HEK293T (cell line): ENCODE data around the gene PLA2G10.
A peak's percentile ranks its signal among the peaks of the same experiment; 100 is the strongest.
"Not testable (repeated sequence)": the region's sequence is repeated elsewhere in the genome, so short reads cannot be mapped to it uniquely, and the experiment has no call there.

Source experiments
- CTCF ChIA-PET: fragments of 350-600 bp; formaldehyde crosslinking; extraction: SDS; loops from one replicate; lab custom pipeline; 2021; ENCODE audit warnings: antibody characterized with exemption, inconsistent platforms; lab: Yijun Ruan, JAX
- POLR2A ChIA-PET: fragments of 350-600 bp; formaldehyde crosslinking; extraction: SDS; loops from one replicate; lab custom pipeline; 2020; ENCODE audit warnings: antibody characterized with exemption, inconsistent platforms; lab: Yijun Ruan, JAX
- DNase-seq: peaks from one replicate; pipeline ENCODE4 v3.0.0; 2012; ENCODE audit warnings: mixed read lengths; ENCODE audit errors: extremely low spot score
- ARNT ChIP-seq: fragments of 450-650 bp; IDR thresholded peaks from 2 replicates; pipeline ENCODE4 v1.6.1; 2017; ENCODE audit warnings: mild to moderate bottlenecking
- BHLHE40 ChIP-seq: fragments of 450-650 bp; IDR thresholded peaks from 2 replicates; pipeline ENCODE4 v1.6.1; 2016; ENCODE audit warnings: mild to moderate bottlenecking, moderate library complexity, borderline replicate concordance
- CTBP1 ChIP-seq: fragments of 450-650 bp; IDR thresholded peaks from 2 replicates; pipeline ENCODE4 v1.6.1; 2016; ENCODE audit warnings: borderline replicate concordance
- ELF4 ChIP-seq: fragments of 450-650 bp; IDR thresholded peaks from 2 replicates; pipeline ENCODE4 v1.6.1; 2017; ENCODE audit warnings: antibody characterized with exemption
- FOXA1 ChIP-seq: fragments of 450-650 bp; IDR thresholded peaks from 2 replicates; pipeline ENCODE4 v1.6.1; 2016; ENCODE audit warnings: mild to moderate bottlenecking
- FOXK2 ChIP-seq: fragments of 450-650 bp; IDR thresholded peaks from 2 replicates; pipeline ENCODE4 v1.6.1; 2016; ENCODE audit warnings: mild to moderate bottlenecking
- FOXM1 ChIP-seq: fragments of 450-650 bp; IDR thresholded peaks from 2 replicates; pipeline ENCODE4 v1.6.1; 2017; ENCODE audit warnings: mild to moderate bottlenecking, borderline replicate concordance
- HDGF ChIP-seq: fragments of 450-650 bp; IDR thresholded peaks from 2 replicates; pipeline ENCODE4 v1.6.1; 2017; ENCODE audit warnings: antibody characterized with exemption, borderline replicate concordance
- L3MBTL2 ChIP-seq: fragments of 450-650 bp; conservative IDR thresholded peaks from 2 replicates; pipeline ENCODE4 v1.6.1; 2016; ENCODE audit warnings: mild to moderate bottlenecking
- LEF1 ChIP-seq: fragments of 450-650 bp; IDR thresholded peaks from 2 replicates; pipeline ENCODE4 v1.6.1; 2017; ENCODE audit warnings: mild to moderate bottlenecking, borderline replicate concordance
- NFRKB ChIP-seq: fragments of 450-650 bp; IDR thresholded peaks from 2 replicates; pipeline ENCODE4 v1.6.1; 2016; ENCODE audit warnings: mild to moderate bottlenecking, moderate library complexity
- PKNOX1 ChIP-seq: fragments of 450-650 bp; IDR thresholded peaks from 2 replicates; pipeline ENCODE4 v1.6.1; 2016
- SP1 ChIP-seq: fragments of 450-650 bp; IDR thresholded peaks from 2 replicates; pipeline ENCODE4 v1.6.1; 2017
- SUZ12 ChIP-seq: fragments of 450-650 bp; IDR thresholded peaks from 2 replicates; pipeline ENCODE4 v1.6.1; 2016; ENCODE audit warnings: mild to moderate bottlenecking
- TARDBP ChIP-seq: fragments of 450-650 bp; IDR thresholded peaks from 2 replicates; pipeline ENCODE4 v1.6.1; 2016
- ZNF384 ChIP-seq: fragments of 450-650 bp; IDR thresholded peaks from 2 replicates; pipeline ENCODE4 v1.6.1; 2016

PLA2G10 gene

GRCh38 chr16:14681115-14681514, 13.0 kb downstream of the PLA2G10 start:
- no peak for DNase-seq
- TF ChIP-seq LEF1 (no peak), ELF4 (no peak), BHLHE40 (no peak), SUZ12 (no peak), FOXA1 (no peak), CTBP1 (no peak), FOXM1 (no peak)
- POLR2A ChIA-PET = no interaction called here
- CTCF ChIA-PET = no interaction called here

- POLR2A ChIA-PET, CTCF ChIA-PET, DNase-seq: not testable (repeated sequence)
These were observed 13.7 kb downstream of the PLA2G10 start for GRCh38 chr16:14680396-14680795.

- ChIA-PET POLR2A (no interaction called here), CTCF (no interaction called here)
- TF ChIP-seq SP1 = no peak
- TF ChIP-seq L3MBTL2 = no peak
- no peak for TF ChIP-seq NFRKB
- no peak for TF ChIP-seq ARNT
- TF ChIP-seq SUZ12 = no peak
- TF ChIP-seq HDGF = no peak
- TF ChIP-seq CTBP1 = no peak
- no peak for TF ChIP-seq TARDBP
- TF ChIP-seq ELF4 = no peak
- TF ChIP-seq BHLHE40 = no peak
- no peak for TF ChIP-seq FOXK2
- TF ChIP-seq LEF1 = no peak
- TF ChIP-seq FOXM1 = no peak
- no peak for TF ChIP-seq PKNOX1
- no peak for TF ChIP-seq ZNF384
- no peak for TF ChIP-seq FOXA1
- no peak for DNase-seq
These were observed 15.2 kb downstream of the PLA2G10 start for GRCh38 chr16:14678748-14679497.

- TF ChIP-seq FOXK2 = no peak
- no peak for TF ChIP-seq SP1
- TF ChIP-seq ARNT = no peak
- ChIA-PET POLR2A (no interaction called here), CTCF (no interaction called here)
- DNase-seq = no peak
These were observed 16.5 kb downstream of the PLA2G10 start for GRCh38 chr16:14677627-14678026.

- ChIA-PET CTCF (no interaction called here), POLR2A (no interaction called here)
- TF ChIP-seq NFRKB (no peak), ELF4 (no peak), L3MBTL2 (no peak), ZNF384 (no peak), LEF1 (no peak), FOXK2 (no peak)
- no peak for DNase-seq
These were observed 17.5 kb downstream of the PLA2G10 start for GRCh38 chr16:14676633-14677032.

GRCh38 chr16:14672403-14672971, 21.6 kb downstream of the PLA2G10 start:
- ChIA-PET POLR2A (no interaction called here), CTCF (no interaction called here)
- DNase-seq = no peak
- peak; percentile 74 for TF ChIP-seq PKNOX1
- no peak for TF ChIP-seq CTBP1
- TF ChIP-seq NFRKB = no peak
- no peak for TF ChIP-seq L3MBTL2
- no peak for TF ChIP-seq FOXK2
- TF ChIP-seq LEF1 = no peak

- CTCF ChIA-PET = no interaction called here
These were observed 24.3 kb downstream of the PLA2G10 start for GRCh38 chr16:14669776-14670175.

More at GRCh38 chr16:14669776-14670175, 24.3 kb downstream of the PLA2G10 start:
- TF ChIP-seq FOXK2 (no peak), ELF4 (no peak), SUZ12 (no peak), FOXM1 (no peak), L3MBTL2 (no peak), CTBP1 (no peak), ARNT (no peak), SP1 (no peak), PKNOX1 (no peak), LEF1 (no peak), TARDBP (no peak), FOXA1 (no peak), ZNF384 (no peak), HDGF (no peak), NFRKB (no peak), BHLHE40 (no peak)
- POLR2A ChIA-PET = no interaction called here
- no peak for DNase-seq
